Body of pancreas (tissue), 4 donors: ENCODE data around the gene PAX8. TPM values are rescaled to one million over a fixed set of nuclear protein-coding genes. Genes with fewer than 3 reads are reported as not detected.

ENCODE experiments used
- ATAC-seq: fragments of 150-250 bp; one replicate; pipeline ENCODE4 v1.9.1; 2016
- DNase-seq, 4 donors: peaks; one replicate each; pipeline ENCODE4 v3.0.0-alpha.2; 2019
- H3K27ac ChIP-seq, 4 donors: fragments of 200-600 bp; sonication (generic); 1 replicate in 3 of 4; 2 replicates in 1 of 4; pipeline versions ENCODE4 v1.5.1 to v1.6.1; 2016 to 2019; ENCODE audit warnings: mild to moderate bottlenecking in 1 of 4, mixed read lengths in 1 of 4, moderate library complexity in 1 of 4
- H3K27me3 ChIP-seq, 2 donors: fragments of 200-600 bp; sonication (generic); one replicate each; pipeline ENCODE4 v1.6.0; 2016; ENCODE audit warnings: mild to moderate bottlenecking in 1 of 2
- H3K36me3 ChIP-seq, 2 donors: fragments of 200-600 bp; sonication (generic); replicated peaks in 1 of 2; 2 replicates each; pipeline ENCODE4 v1.5.1; 2016; ENCODE audit warnings: low read depth in 2 of 2; ENCODE audit not compliant: insufficient read depth in 1 of 2
- H3K4me1 ChIP-seq: fragments of 200-600 bp; sonication (generic); one replicate; pipeline ENCODE4 v1.6.0; 2016
- H3K4me3 ChIP-seq, 2 donors: fragments of 200-600 bp; sonication (generic); 1 replicate in 1 of 2; 2 replicates in 1 of 2; pipeline ENCODE4 v1.5.1; 2016 to 2019
- H3K9me3 ChIP-seq, 3 donors: fragments of 200-600 bp; sonication (generic); 1 replicate in 2 of 3; 2 replicates in 1 of 3; pipeline ENCODE4 v1.5.1; 2016
- POLR2A ChIP-seq, 3 donors: fragments of 450-650 bp; IDR thresholded peaks; one replicate each; pipeline ENCODE4 v1.6.1; 2016; ENCODE audit warnings: antibody characterized with exemption in 3 of 3, mild to moderate bottlenecking in 2 of 3
- WGBS, 2 donors: methylation state at CpG; one replicate each; pipeline ENCODE4 v1.1.5; 2017; 5-methylcytosine and 5-hydroxymethylcytosine counted together
- intact Hi-C: fragments of 100-400 bp; cut with DNase I; formaldehyde crosslinking; loops from one replicate; pipeline ENCODE4 v1.15.1; 2023
- total RNA-seq, 2 donors: library from RNA; depleted of rRNA; stranded (reverse); fragments of >200 nt; gene quantifications; one replicate each; pipeline ENCODE4 v1.1.0, GENCODE V29; 2016
- TF ChIP-seq, protein P1 (sequence below), 7 experiments: fragments of 450-650 bp in 4 of 7; fragments of 200-600 bp in 3 of 7; sonication (generic) in 3 of 7; IDR thresholded peaks; one replicate each; pipeline ENCODE4 v1.5.1; 2016 to 2019; ENCODE audit warnings: antibody characterized with exemption in 7 of 7

The PAX8 gene
- total RNA-seq, 2 donors from 2014 or later, result 0.52 to 2.3 TPM

- intact Hi-C loops, result no loop called here
- ATAC-seq (no peak), DNase-seq (no peak)
- Histone ChIP-seq H3K9me3 (no peaks in the 10 kb centered on the region), H3K4me3 (no peak overlapping the region), H3K27me3 (no peaks in the 10 kb centered on the region), H3K27ac (no peak overlapping the region), H3K4me1 (peaks cover 40% of the 10 kb centered on the region), H3K36me3 (no peaks in the 10 kb centered on the region)
- no peak for TF ChIP-seq POLR2A (IDR thresholded peaks at IDR 0.05)
- TF ChIP-seq, protein P1, sequence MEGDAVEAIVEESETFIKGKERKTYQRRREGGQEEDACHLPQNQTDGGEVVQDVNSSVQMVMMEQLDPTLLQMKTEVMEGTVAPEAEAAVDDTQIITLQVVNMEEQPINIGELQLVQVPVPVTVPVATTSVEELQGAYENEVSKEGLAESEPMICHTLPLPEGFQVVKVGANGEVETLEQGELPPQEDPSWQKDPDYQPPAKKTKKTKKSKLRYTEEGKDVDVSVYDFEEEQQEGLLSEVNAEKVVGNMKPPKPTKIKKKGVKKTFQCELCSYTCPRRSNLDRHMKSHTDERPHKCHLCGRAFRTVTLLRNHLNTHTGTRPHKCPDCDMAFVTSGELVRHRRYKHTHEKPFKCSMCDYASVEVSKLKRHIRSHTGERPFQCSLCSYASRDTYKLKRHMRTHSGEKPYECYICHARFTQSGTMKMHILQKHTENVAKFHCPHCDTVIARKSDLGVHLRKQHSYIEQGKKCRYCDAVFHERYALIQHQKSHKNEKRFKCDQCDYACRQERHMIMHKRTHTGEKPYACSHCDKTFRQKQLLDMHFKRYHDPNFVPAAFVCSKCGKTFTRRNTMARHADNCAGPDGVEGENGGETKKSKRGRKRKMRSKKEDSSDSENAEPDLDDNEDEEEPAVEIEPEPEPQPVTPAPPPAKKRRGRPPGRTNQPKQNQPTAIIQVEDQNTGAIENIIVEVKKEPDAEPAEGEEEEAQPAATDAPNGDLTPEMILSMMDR (IDR thresholded peaks at IDR 0.05), result no peak
- 90 to 100% methylated on average over 2 of the region's 2 CpGs for WGBS, 2 donors
Observed at GRCh38 chr2:113215056-113215455, 63.7 kb downstream of the PAX8 start.

GRCh38 chr2:113214141-113214540 is 64.6 kb downstream of the PAX8 start:
- TF ChIP-seq, protein P1 (IDR thresholded peaks at IDR 0.05), result no peak
- TF ChIP-seq POLR2A (IDR thresholded peaks at IDR 0.05), result no peak
- no peaks in the 10 kb centered on the region for H3K27me3 ChIP-seq
- no peak overlapping the region for H3K4me3 ChIP-seq
- no peaks in the 10 kb centered on the region for H3K9me3 ChIP-seq
- peaks cover 31% of the 10 kb centered on the region for H3K4me1 ChIP-seq
- 82 to 89% methylated on average over 4 of the region's 4 CpGs for WGBS, 2 donors
- H3K36me3 ChIP-seq, result no peaks in the 10 kb centered on the region
- DNase-seq, result no peak
- intact Hi-C loops, result no loop called here
- no peak overlapping the region for H3K27ac ChIP-seq
- no peak for ATAC-seq

DNA sequence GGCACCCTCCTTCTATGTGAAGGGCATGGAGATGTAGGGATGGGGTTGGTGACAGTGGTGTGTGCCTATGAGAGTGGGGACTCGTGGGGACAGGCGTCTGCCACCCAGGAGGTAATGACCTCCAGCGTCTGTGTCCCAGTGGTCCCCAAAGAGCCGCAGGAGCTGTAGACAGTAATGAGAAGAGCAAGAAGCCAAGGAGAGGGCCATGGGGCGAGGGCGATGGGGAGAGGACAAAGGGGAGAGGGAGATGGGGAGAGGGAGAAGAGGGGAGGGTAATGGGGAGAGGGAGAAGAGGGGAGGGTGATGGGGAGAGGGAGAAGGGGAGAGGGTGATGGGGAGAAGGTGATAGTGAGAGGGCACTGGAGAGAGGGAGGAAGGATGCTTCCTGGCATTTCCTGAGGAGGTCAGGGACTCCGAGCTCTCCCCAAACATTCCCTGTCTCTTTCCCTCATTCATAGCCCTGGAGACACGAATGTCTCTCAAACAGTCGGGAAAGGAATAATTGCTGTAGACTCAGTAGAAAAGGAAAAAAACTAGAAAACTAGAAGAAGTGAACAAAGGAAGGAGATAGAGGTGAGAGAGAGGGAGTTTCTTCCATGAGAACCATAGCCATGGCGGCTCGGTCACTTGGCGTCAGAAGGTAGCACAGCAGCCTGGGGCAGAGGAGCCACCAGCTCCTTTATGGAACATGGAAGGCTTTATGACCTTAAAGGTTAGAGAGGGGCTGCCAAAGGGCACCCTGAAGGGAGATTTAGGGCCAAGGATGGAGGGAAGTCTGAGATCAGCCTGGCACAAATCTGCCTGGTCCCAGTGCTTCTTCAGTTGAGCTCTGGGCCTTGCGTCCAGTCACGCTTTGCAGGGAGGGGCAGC is 65.4 kb downstream of the PAX8 start:
- Histone ChIP-seq H3K9me3 (no peaks in the 10 kb centered on the region), H3K36me3 (no peaks in the 10 kb centered on the region), H3K4me3 (no peak overlapping the region), H3K4me1 (peaks cover 22% of the 10 kb centered on the region), H3K27ac (no peak overlapping the region), H3K27me3 (no peaks in the 10 kb centered on the region)
- 89 to 93% methylated on average over 14 of the region's 14 CpGs for WGBS, 2 donors
- DNase-seq (no peak), ATAC-seq (no peak)
- TF ChIP-seq, protein P1 (IDR thresholded peaks at IDR 0.05), result no peak
- no peak for TF ChIP-seq POLR2A (IDR thresholded peaks at IDR 0.05)
- intact Hi-C loops, result no loop called here

DNA sequence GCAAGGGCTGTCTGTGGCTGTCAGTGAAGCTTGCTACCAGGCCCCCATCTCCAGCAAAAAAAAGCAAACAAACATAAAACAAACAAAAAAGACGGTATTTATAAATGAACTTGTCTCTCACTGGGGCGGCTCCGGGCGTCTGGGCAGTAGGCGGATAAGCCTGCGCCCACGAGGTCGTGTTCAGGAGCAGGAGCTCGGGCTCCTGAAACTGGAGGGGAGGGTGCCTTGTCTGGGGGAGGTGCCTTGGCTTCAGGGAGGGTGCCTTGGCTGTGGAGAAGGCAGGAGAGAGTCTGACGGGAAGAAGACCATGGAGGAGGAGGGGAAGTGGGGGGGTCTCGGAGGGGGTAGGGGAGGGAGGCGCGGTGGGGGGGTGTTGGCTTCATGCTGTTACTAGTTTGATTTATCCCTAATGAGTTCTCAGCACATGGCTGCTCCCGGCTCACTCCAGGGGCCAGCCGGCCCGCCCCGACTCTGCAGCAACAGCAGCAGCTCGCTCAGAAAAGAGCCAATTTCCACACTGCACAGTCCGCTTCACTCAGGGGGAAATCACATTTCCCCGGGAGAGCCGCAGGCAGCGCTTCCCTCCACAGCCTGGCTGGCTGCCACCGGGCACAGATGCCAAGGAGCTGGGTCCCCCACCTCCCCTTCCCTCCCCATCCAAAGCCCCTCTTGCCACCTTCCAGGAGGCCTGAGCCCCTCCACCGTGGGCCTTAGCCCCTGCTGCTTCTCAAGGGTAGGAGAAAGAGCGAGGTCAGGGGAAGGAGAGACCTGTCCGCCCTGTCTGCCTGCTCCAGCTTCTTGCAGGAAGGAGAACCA is 66.3 kb downstream of the PAX8 start:
- no peak for DNase-seq
- Histone ChIP-seq H3K4me3 (no peak overlapping the region), H3K27ac (peak overlapping the region in 1 of 4 donors; percentile 19)

More for the DNA sequence above, 66.3 kb downstream of the PAX8 start:
- H3K4me1 ChIP-seq, result peaks cover 14% of the 10 kb centered on the region
- intact Hi-C loops, result no loop called here
- TF ChIP-seq POLR2A (IDR thresholded peaks at IDR 0.05), result no peak
- TF ChIP-seq, protein P1 (IDR thresholded peaks at IDR 0.05), result no peak
- H3K36me3 ChIP-seq, result no peaks in the 10 kb centered on the region
- WGBS, 2 donors, result 52 to 56% methylated on average over 18 to 26 of the region's 26 CpGs
- no peaks in the 10 kb centered on the region for H3K9me3 ChIP-seq
- no peaks in the 10 kb centered on the region for H3K27me3 ChIP-seq
- peak; percentile 30 for ATAC-seq
